Liver (tissue), 9 donors: ENCODE data around the gene MRPL42. TPM values are rescaled to one million over a fixed set of nuclear protein-coding genes. Genes with fewer than 3 reads are reported as not detected.

ENCODE experiments used
- DNase-seq: peaks from one replicate; pipeline ENCODE4 v3.0.0-alpha.2; 2017; ENCODE audit warnings: low spot score
- H3K27ac ChIP-seq, 2 donors: one replicate each; pipeline ENCODE4 v1.7.0; 2013; ENCODE audit warnings: inconsistent platforms in 2 of 2, low read length in 2 of 2, control low read depth in 1 of 2, low read depth in 1 of 2, mild to moderate bottlenecking in 1 of 2
- H3K27me3 ChIP-seq, 4 donors: one replicate each; pipeline versions ENCODE4 v1.6.1 to v1.7.0; 2013; ENCODE audit warnings: low read length in 3 of 4, inconsistent platforms in 1 of 4, mild to moderate bottlenecking in 1 of 4, moderate library complexity in 1 of 4; ENCODE audit not compliant: control insufficient read depth in 4 of 4, insufficient read depth in 4 of 4
- H3K36me3 ChIP-seq, 4 donors: one replicate each; pipeline versions ENCODE4 v1.6.1 to v1.7.0; 2013; ENCODE audit warnings: low read length in 3 of 4, mild to moderate bottlenecking in 3 of 4, low read depth in 1 of 4, moderate library complexity in 1 of 4; ENCODE audit not compliant: control insufficient read depth in 4 of 4, insufficient read depth in 3 of 4
- H3K4me1 ChIP-seq, 4 donors: one replicate each; pipeline versions ENCODE4 v1.6.1 to v1.7.0; 2013; ENCODE audit warnings: low read length in 3 of 4, mild to moderate bottlenecking in 3 of 4, moderate library complexity in 1 of 4; ENCODE audit not compliant: control insufficient read depth in 4 of 4, insufficient read depth in 4 of 4
- H3K4me3 ChIP-seq, 3 donors: one replicate each; pipeline versions ENCODE4 v1.6.1 to v1.7.0; 2013; ENCODE audit warnings: low read length in 3 of 3, control low read depth in 1 of 3, low read depth in 1 of 3, mild to moderate bottlenecking in 1 of 3
- H3K9ac ChIP-seq, 2 donors: one replicate each; pipeline ENCODE4 v1.7.0; 2013; ENCODE audit warnings: low read length in 2 of 2, mild to moderate bottlenecking in 2 of 2, moderate library complexity in 2 of 2, control low read depth in 1 of 2, low read depth in 1 of 2
- H3K9me3 ChIP-seq, 4 donors: one replicate each; pipeline versions ENCODE4 v1.6.1 to v1.7.0; 2013; ENCODE audit warnings: low read length in 3 of 4; ENCODE audit not compliant: control insufficient read depth in 4 of 4
- EGR1 ChIP-seq, 2 donors: IDR thresholded peaks; 2 replicates each; pipeline ENCODE4 v1.6.1; 2016 to 2018; ENCODE audit warnings: antibody characterized with exemption in 2 of 2, low read depth in 2 of 2
- FOXA1 ChIP-seq: IDR thresholded peaks from 2 replicates; pipeline ENCODE4 v1.6.1; 2016; ENCODE audit warnings: antibody characterized with exemption
- HNF4A ChIP-seq, 2 donors: conservative IDR thresholded peaks; 2 replicates each; pipeline ENCODE4 v1.6.1; 2016; ENCODE audit warnings: antibody characterized with exemption in 2 of 2, mild to moderate bottlenecking in 2 of 2
- JUND ChIP-seq, 2 donors: IDR thresholded peaks; 2 replicates each; pipeline ENCODE4 v1.6.1; 2016; ENCODE audit warnings: antibody characterized with exemption in 2 of 2
- RAD21 ChIP-seq, 2 donors: IDR thresholded peaks; 2 replicates each; pipeline ENCODE4 v1.6.1; 2016; ENCODE audit warnings: antibody characterized with exemption in 2 of 2, mild to moderate bottlenecking in 2 of 2
- RXRA ChIP-seq, 2 donors: IDR thresholded peaks; 2 replicates each; pipeline ENCODE4 v1.6.1; 2017 to 2018; ENCODE audit warnings: antibody characterized with exemption in 2 of 2, mild to moderate bottlenecking in 1 of 2
- SP1 ChIP-seq: IDR thresholded peaks from 2 replicates; pipeline ENCODE4 v1.6.1; 2018; ENCODE audit warnings: antibody characterized with exemption, mild to moderate bottlenecking
- TAF1 ChIP-seq: conservative IDR thresholded peaks from 2 replicates; pipeline ENCODE4 v1.6.1; 2016; ENCODE audit warnings: antibody characterized with exemption, mild to moderate bottlenecking
- WGBS: extraction: QIAGEN DNeasy Blood & Tissue Kit; methylation state at CpG from one replicate; pipeline ENCODE4 v1.1.7; 2013; 5-methylcytosine and 5-hydroxymethylcytosine counted together
- polyA plus RNA-seq, 2 donors: library from polyadenylated mRNA; stranded (reverse) in 1 of 2; unstranded in 1 of 2; fragments of 200-250 nt in 1 of 2; fragments of >200 nt in 1 of 2; fragmentation: Nextera tagmentation in 1 of 2; extraction: Ambion mirVana in 1 of 2; gene quantifications; one replicate each; pipeline versions ENCODE4 v1.2.1 to v1.2.3, GENCODE V29; 2013 to 2015
- total RNA-seq, 2 donors: library from RNA; depleted of rRNA; stranded (reverse); fragments of >200 nt; gene quantifications; one replicate each; pipeline ENCODE4 v1.2.3, GENCODE V29; 2014
- TF ChIP-seq, protein P1 (sequence below): IDR thresholded peaks from 2 replicates; pipeline ENCODE4 v1.6.1; 2016; ENCODE audit warnings: antibody characterized with exemption
- TF ChIP-seq, protein P2 (sequence below): fragments of 150-350 bp; IDR thresholded peaks from 2 replicates; pipeline ENCODE4 v1.5.1; 2017; ENCODE audit warnings: improper control_type of control experiment, low read depth, low read length; ENCODE audit not compliant: missing input control
- TF ChIP-seq, protein P3 (sequence below): IDR thresholded peaks from 2 replicates; pipeline ENCODE4 v1.6.1; 2016; ENCODE audit warnings: antibody characterized with exemption
- donor health status: healthy.
- donor health status: healthy.
- donor health status: healthy.
- donor health status: healthy.
- donor health status: healthy.

Gene MRPL42
- total and polyA plus RNA-seq, 4 donors = 20.4 to 38.8 (median 33.3) TPM

DNA sequence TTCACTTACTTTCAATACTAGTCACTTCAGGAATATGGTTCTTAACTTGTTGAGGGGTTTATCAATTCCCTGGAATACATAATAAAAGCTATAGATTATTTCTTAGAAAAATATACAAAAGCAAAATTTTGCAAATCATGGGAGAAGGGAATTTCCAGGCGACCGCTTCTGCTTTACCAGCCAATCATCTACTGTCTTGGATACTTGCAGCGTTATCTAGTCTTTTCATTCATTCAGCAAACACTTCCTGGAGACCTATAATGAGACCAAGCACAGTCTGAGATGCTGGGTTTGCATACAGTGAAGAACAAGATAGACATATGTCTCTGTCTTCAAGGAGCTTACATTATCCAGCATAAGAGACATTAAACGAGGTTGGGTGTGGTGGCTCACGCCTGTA is 1.5 kb upstream of the MRPL42 start (continued):
- TF ChIP-seq, protein P1, sequence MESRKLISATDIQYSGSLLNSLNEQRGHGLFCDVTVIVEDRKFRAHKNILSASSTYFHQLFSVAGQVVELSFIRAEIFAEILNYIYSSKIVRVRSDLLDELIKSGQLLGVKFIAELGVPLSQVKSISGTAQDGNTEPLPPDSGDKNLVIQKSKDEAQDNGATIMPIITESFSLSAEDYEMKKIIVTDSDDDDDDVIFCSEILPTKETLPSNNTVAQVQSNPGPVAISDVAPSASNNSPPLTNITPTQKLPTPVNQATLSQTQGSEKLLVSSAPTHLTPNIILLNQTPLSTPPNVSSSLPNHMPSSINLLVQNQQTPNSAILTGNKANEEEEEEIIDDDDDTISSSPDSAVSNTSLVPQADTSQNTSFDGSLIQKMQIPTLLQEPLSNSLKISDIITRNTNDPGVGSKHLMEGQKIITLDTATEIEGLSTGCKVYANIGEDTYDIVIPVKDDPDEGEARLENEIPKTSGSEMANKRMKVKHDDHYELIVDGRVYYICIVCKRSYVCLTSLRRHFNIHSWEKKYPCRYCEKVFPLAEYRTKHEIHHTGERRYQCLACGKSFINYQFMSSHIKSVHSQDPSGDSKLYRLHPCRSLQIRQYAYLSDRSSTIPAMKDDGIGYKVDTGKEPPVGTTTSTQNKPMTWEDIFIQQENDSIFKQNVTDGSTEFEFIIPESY = no peak
- TF ChIP-seq SP1 (no peak), FOXA1 (no peak), TAF1 (no peak)

DNA sequence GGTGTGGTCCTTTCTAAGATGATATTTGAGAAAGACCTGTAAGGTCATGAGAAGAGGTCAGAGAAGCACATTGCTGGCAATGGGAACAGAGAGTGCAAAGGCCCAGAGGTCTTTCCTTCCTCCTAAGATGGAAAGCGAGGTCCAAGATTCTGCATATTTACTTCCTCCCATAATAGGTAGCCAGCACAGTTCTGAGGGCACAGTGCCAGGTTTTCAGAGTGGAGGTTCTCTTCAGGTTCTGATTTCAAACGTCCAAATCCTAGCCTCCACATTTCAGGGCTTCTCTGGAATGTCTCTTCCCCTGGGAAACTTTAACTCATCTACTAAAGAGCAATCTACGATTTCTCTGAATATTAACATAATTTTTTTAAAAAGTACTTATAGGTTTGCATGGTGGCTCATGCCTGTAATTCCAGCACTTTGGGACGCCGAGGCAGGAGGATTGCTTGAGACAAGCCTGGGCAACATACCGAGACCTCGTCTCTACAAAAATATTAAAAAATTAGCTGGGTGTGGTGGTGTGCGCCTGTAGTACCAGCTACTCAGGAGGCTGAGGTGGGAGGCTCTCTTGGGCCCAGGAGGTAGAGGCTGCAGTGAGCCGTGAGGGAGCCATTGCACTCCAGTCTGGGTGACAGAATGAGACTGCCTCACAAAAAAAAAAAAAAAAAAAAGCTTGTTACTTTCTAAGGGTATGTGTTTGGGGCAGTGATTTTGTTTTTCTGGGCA is 526 bp upstream of the MRPL42 start:
- TF ChIP-seq RXRA (IDR thresholded peaks at IDR 0.05) (no peak), HNF4A (conservative IDR thresholded peaks at IDR 0.05) (no peak), JUND (IDR thresholded peaks at IDR 0.05) (no peak), RAD21 (IDR thresholded peaks at IDR 0.05) (no peak), FOXA1 (no peak), SP1 (no peak)
- TF ChIP-seq, protein P2, sequence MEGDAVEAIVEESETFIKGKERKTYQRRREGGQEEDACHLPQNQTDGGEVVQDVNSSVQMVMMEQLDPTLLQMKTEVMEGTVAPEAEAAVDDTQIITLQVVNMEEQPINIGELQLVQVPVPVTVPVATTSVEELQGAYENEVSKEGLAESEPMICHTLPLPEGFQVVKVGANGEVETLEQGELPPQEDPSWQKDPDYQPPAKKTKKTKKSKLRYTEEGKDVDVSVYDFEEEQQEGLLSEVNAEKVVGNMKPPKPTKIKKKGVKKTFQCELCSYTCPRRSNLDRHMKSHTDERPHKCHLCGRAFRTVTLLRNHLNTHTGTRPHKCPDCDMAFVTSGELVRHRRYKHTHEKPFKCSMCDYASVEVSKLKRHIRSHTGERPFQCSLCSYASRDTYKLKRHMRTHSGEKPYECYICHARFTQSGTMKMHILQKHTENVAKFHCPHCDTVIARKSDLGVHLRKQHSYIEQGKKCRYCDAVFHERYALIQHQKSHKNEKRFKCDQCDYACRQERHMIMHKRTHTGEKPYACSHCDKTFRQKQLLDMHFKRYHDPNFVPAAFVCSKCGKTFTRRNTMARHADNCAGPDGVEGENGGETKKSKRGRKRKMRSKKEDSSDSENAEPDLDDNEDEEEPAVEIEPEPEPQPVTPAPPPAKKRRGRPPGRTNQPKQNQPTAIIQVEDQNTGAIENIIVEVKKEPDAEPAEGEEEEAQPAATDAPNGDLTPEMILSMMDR = no peak
- TF ChIP-seq, protein P3, sequence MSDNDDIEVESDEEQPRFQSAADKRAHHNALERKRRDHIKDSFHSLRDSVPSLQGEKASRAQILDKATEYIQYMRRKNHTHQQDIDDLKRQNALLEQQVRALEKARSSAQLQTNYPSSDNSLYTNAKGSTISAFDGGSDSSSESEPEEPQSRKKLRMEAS = no peak
- Histone ChIP-seq H3K9ac (no peak overlapping the region), H3K27me3 (no peaks in the 10 kb centered on the region), H3K36me3 (no peaks in the 10 kb centered on the region), H3K4me3 (no peak overlapping the region), H3K4me1 (peaks cover 2 to 16% (median 6%) of the 10 kb centered on the region in 4 donors), H3K9me3 (no peaks in the 10 kb centered on the region), H3K27ac (peak overlapping the region in 1 of 2 donors; percentile 97)
- 92% methylated on average over 9 of the region's 9 CpGs for WGBS
- no peak for DNase-seq

DNA sequence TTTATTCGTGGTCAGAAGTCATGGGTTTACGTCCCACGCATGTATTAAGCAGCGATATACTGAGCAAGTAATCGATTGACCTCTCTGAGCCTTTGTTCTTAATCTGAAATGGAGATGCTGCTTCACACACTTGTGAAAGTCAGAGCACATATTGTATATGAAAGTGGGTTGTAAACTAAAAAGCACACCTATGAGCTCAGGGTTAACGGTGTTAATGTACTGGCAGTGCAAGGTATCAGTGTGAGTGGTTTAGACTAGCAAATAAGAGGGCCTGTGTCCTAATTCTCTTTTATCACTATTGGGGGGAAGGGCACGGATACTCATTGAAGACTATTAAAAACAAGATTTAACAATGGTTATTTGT is 676 bp downstream of the MRPL42 start:
- Histone ChIP-seq H3K4me3 (peak overlapping the region; percentile 72 to 99 (median 90)), H3K4me1 (peaks cover 2 to 16% (median 6%) of the 10 kb centered on the region in 4 donors), H3K9ac (peak overlapping the region; percentile 89 to 97), H3K9me3 (no peaks in the 10 kb centered on the region), H3K27ac (peak overlapping the region; percentile 88 to 97), H3K27me3 (no peaks in the 10 kb centered on the region), H3K36me3 (no peaks in the 10 kb centered on the region)
- 8% methylated on average over 7 of the region's 7 CpGs for WGBS
- TF ChIP-seq JUND (IDR thresholded peaks at IDR 0.05) = no peak
- DNase-seq = no peak

DNA sequence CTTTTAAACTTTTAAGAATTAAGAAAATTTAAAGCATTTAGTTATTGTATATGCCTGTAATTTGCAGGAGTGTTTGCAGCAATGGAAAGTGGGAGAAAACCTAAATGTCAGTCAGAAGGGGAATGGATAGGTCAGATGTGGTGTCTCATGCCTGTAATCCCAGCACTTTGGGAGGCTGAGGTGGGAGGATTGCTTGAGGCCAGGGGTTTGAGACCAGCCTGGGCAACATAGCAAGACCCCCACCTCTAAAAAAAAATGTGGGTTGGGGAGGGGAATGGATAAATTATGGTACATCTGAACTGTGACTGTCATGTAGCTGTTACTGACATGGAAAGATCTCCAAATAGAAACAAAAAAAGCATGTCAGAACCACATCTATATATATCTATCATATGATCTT is 2.1 kb downstream of the MRPL42 start:
- Histone ChIP-seq H3K27me3 (no peaks in the 10 kb centered on the region), H3K4me1 (peaks cover 2 to 16% (median 6%) of the 10 kb centered on the region in 4 donors), H3K27ac (no peak overlapping the region), H3K36me3 (no peaks in the 10 kb centered on the region), H3K4me3 (no peak overlapping the region), H3K9me3 (no peaks in the 10 kb centered on the region), H3K9ac (no peak overlapping the region)
- no peak for DNase-seq
- TF ChIP-seq TAF1 (no peak), EGR1 (IDR thresholded peaks at IDR 0.05; ENCODE audit: low read depth in 2 of 2) (no peak)
- TF ChIP-seq, protein P3 = no peak
